ENCODE results near the gene CROCC2.

- TF ChIP-seq CTCF (IDR thresholded peaks at IDR 0.05) (no peak), POLR2A (IDR thresholded peaks at IDR 0.05) (no peak)
Measured at GRCh38 chr2:241038374-241039180, 132.4 kb downstream of the CROCC2 start.

Data from lower leg skin (tissue), 3 donors.